GM18517 (cell line): Measurements from ENCODE around the gene TMEM208.

Experiments used
- ATAC-seq: cut with Tn5 transposase; IDR thresholded peaks from one replicate; pipeline ENCODE4 v1.9.1; 2021; ENCODE audit warnings: mild to moderate bottlenecking, moderate library complexity; ENCODE audit not compliant: unreplicated experiment

TMEM208 gene

DNA sequence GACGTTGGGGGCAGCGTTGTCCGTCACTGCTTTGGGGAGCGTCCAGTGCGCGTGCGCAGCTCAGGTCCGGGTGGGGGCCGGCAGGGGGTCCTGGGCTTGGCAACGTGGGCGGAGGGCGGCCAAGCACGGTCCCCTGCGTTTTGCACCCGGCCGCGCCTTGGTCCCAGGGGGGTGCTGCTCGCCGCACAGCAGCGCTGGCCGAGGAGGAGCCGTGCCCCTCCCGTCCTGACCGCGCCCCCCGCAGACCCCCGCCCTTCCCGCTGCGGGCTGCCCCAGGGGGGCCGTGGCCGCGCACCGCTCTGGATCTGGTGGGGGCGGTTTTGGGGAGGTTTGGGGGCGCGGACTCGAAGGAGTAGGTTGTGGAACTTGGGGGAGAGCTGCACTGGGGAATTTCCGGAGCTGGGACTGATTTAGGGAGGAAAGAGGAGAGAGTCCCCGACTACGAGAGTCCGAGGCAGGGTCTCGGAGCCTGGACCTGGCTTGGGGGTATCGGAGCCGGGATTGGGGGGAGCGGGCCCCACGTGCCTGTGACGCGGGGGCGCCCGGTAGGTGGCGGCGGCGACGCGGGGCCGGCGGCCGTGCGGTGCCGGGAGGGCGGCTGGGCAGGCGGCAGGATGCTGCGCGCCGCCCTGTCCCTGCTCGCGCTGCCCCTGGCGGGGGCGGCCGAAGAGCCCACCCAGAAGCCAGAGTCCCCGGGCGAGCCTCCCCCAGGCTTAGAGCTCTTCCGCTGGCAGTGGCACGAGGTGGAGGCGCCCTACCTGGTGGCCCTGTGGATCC, 21.7 kb downstream of the TMEM208 start, which contains the start of gene SLC9A5:
Gene SLC9A5, plus strand, starts transcription at position 579 of the 777 bp plus-strand sequence. Its CDS starts 36 bp downstream, at position 615.
- ATAC-seq: no peak

DNA sequence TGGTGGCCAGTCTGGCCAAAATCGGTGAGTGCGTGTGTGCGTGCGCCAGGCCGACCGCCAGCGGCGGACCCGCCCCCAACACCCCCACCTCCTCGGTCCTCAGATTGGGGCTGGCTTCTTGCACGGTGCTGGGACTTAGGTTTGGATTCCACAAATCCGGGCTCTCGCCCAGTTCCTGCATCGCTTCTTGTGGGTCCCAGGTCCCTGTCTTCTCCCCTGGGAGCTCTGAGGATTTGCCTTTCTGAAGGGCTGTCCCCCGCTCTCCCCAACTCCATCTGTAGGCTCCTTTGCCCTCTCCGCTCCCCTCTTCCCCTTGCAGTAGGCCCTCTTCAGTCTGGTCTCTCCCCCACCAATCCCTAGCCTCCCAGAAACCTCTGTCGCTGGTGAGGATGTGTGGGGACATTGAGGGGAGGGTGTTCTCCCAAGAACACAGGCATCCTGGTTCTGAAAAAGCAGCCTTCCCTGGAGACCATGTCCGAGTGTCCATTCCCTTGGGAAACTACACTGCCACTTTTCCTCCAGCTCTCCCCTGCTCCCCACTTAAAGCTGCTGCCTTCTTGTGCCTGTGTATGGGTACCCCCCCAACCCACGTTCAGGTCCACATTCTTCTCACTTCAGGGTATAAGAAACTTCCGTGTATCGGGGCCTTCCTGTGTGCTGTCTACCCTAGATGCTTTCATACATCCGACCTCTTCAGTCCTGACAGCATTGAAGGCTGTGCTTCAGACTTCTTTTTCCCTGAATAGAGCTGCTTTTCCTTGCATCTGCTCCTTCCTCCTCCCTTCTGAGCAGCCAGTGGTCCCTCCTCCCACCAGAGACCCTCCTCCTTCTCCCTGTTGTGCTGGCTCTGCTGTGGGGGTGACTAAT, 22.5 kb downstream of the TMEM208 start:
- no peak for ATAC-seq

DNA sequence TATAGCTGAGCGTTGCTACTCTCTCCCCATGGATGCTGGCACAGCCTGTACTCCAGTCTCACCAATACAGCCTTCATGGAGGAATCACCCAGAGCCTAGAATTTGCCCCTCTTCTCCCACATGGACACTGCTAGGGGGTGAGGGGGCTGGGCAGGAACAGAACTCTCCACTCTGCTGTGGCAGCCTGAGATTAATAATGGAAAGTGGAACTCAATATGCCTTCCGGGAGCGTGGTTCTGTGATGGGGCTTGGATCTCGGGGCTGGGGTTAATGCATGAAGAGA, 23.1 kb downstream of the TMEM208 start:
- no peak for ATAC-seq

DNA sequence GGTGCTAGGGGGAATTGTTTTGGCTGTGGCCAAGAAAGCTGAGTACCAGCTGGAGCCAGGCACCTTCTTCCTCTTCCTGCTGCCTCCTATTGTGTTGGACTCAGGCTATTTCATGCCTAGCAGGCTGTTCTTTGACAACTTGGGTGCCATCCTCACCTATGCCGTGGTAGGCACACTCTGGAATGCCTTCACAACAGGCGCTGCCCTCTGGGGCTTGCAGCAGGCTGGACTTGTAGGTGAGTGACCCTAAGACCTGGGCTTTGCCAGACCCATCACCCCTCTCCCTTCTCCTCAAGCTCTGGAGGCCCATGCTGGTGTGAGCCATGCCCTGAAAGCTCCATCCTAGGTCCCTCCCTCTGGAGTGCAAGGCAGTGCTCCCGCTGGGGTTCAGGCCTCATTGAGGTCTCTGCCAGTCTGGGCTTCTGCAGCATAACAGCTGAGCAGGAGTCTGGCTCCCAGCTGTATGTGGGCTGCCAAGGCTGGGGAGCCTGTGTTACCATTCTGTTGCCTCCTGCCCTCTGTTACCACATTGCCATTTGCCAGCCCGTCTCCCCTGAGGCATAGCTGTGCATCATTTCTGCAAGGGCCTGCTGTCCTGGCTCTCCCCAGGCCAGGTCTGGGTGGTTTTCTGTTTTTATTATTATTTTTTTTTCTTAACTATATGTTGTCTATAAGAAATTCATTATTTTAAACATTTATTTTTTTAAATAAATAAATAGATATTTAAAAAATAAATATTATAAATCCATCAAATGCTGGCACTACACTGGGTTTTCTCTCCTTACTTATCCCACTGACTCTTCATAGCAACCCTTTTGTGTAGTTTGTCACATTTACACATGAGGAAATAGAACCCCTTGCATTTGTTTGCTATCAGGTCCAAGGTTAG, 25.9 kb downstream of the TMEM208 start:
- no peak for ATAC-seq

- ATAC-seq: no peak
Observed at GRCh38 chr16:67254801-67255552, 28.0 kb downstream of the TMEM208 start.

GRCh38 chr16:67255553-67256221, 28.8 kb downstream of the TMEM208 start:
- no peak for ATAC-seq

- ATAC-seq: no peak
Observed at GRCh38 chr16:67256701-67257230, 29.8 kb downstream of the TMEM208 start.

DNA sequence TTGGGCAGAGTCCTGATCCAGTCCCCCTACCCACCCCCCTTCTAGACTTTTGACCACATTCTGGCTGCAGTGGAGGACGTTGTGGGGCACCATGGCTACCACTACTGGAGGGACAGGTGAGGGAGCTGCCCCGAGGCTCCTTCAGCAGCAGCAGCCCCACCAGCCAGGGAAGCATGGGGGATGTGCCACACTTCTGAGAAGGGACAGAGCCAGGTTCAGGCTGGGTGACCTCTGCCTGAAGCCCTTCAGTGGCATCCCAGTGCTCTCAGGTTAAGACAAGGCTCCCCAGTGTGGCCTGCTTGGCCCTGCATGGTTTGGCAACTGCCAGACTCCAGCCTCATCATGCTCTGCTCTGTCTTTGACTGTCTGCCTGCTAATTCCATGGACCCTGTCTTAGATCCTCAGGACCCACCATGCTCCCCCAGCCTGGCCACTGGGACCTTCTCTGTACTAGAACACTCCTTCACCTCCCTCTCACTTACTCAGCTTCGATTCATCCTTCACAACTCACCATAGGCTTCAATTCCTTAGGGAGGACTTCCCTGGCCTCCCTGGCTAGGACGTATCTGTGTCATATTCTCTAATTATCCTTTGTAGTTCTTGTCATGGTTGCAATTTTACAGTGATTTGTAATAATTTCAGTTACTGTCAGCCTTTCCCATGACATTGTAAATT, 30.7 kb downstream of the TMEM208 start:
- ATAC-seq: no peak

DNA sequence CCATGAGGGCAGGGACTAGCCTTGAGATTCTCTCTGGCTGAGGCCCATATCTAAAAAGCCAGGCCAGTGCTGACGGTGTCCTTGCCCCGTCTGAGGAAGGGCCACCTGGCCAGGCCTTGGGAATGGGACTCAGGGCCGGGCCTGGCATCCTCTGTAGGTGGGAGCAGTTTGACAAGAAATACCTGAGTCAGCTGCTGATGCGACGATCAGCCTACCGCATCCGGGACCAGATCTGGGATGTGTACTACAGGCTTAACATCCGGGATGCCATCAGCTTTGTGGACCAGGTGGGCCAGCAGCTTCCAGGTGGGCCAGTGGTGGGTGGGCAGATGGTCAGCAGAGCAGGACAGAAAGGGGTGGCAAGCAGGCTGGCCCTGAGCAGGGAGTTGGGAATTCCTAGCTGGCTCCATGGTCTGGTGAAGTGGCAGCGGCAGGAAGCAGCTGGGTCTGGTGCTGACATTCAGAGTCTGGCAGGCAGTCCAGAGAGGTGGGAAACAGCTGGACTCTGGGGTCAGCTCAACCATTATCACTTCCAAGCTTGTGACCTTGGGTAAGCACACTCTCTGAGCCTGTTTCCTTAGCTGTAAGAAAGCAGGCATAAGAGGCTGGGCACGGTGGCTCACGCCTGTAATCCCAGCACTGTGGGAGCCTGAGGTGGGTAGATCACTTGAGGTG, 31.4 kb downstream of the TMEM208 start:
- no peak for ATAC-seq

DNA sequence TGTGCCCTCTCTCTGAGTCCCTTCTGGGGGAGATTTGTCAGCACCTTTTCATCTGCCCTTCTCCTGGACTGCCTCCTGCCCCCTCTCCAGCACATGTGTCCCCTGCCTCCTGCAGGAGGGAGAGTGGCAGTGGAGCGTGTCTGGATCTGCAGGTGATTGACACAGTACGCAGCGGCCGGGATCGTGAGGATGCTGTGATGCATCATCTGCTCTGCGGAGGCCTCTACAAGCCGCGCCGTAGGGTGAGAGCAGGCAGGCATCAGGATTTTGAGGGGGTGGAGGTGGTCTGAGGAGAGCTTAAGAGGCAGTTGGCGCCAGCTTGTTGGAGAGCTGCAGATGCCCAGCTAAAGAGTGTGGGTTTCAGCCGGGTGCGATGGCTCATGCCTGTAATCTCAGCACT, 32.8 kb downstream of the TMEM208 start:
- no peak for ATAC-seq

- no peak for ATAC-seq
Observed at GRCh38 chr16:67260426-67261063, 33.6 kb downstream of the TMEM208 start.

- ATAC-seq: no peak
Observed at GRCh38 chr16:67263201-67263600, 36.3 kb downstream of the TMEM208 start.

GRCh38 chr16:67264277-67264676, 37.3 kb downstream of the TMEM208 start:
- ATAC-seq: no peak

DNA sequence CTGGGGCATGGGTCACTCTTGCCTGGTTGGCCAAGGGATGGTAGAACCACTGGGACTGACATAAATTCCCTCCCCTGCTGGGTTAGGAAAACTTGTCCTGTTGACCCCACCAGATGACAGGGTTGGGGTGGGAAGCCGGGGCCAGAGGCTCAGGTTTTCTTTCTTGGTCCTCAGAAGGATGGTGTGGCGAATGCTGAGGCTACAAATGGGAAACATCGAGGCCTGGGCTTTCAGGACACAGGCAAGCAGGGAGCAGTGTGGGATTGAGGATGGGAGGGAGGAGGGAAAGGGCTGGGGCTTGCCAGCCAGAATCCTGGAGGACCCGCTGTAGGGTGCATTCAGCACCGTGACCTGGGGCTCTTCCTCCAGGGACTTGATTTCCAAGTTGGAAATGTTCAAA, 37.9 kb downstream of the TMEM208 start:
- no peak for ATAC-seq

GRCh38 chr16:67265834-67266233, 38.9 kb downstream of the TMEM208 start:
- ATAC-seq: no peak

DNA sequence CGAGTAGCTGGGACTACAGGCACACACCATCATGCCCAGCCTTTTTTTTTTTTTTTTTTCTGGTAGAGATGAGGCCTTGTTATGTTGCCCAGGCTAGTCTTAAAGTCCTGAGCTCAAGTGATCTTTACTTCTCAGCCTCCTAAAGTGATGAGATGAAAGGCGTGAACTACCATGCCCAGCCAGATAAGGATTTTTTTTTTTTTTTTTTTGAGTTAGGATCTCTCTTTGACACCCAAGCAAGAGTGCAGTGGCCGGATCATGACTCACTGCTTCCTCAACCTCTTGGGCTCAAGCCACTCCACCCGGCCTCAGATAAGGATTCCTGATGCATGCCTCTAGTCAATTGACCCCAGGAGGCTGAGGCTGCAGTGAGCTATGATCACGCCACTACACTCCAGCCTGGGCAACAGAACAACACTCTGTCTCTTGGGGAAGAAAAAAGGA, 41.2 kb downstream of the TMEM208 start:
- no peak for ATAC-seq

- no peak for ATAC-seq
Observed at GRCh38 chr16:67269766-67270165, 42.8 kb downstream of the TMEM208 start.

- ATAC-seq: no peak
Observed at GRCh38 chr16:67270931-67271338, 44.0 kb downstream of the TMEM208 start.
